T-helper 17 cell (primary cell): ENCODE measurements around the gene KIR2DL1. TPM values are rescaled to one million over a fixed set of nuclear protein-coding genes. Genes with fewer than 3 reads are reported as not detected.
"Not testable (repeated sequence)": the region's sequence is repeated elsewhere in the genome, so short reads cannot be mapped to it uniquely, and the experiment has no call there.

ENCODE experiments used
- ATAC-seq: fragments of 150-1000 bp; cut with Tn5 transposase; 2 replicates; pipeline ENCODE4 v1.10.0; 2021; ENCODE audit warnings: mild to moderate bottlenecking, moderate library complexity
- DNase-seq, 3 donors: peaks; one replicate each; pipeline versions ENCODE4 v3.0.0 to v3.0.0-alpha.2; 2020 to 2021
- H3K9me3 ChIP-seq: one replicate; pipeline ENCODE4 v1.7.0; 2013; ENCODE audit warnings: low read length, mild to moderate bottlenecking; ENCODE audit not compliant: control insufficient read depth, poor library complexity, severe bottlenecking
- H3K27ac Mint-ChIP-seq: one replicate; pipeline ENCODE4 v1.8.0; 2022; ENCODE audit warnings: mild to moderate bottlenecking, moderate library complexity, mixed read lengths
- H3K27me3 Mint-ChIP-seq: one replicate; pipeline ENCODE4 v1.8.0; 2022; ENCODE audit warnings: mixed read lengths
- H3K36me3 Mint-ChIP-seq: one replicate; pipeline ENCODE4 v1.8.0; 2022; ENCODE audit warnings: low read depth, mixed read lengths
- H3K4me1 Mint-ChIP-seq: one replicate; pipeline ENCODE4 v1.8.0; 2022; ENCODE audit warnings: mild to moderate bottlenecking, mixed read lengths
- H3K4me3 Mint-ChIP-seq: one replicate; pipeline ENCODE4 v1.8.0; 2022; ENCODE audit warnings: mild to moderate bottlenecking, moderate library complexity, mixed read lengths
- total RNA-seq, 4 donors: library from RNA in 2 of 4; stranded (reverse) in 2 of 4; gene quantifications; one replicate each; pipeline ENCODE4 v1.2.3 and lab custom pipeline; 2022 to 2026

The KIR2DL1 gene
- total RNA-seq (not detected), total RNA-seq (lab: John Stamatoyannopoulos, UW) (0 to 0.08 reads per million in 2 donors)

- H3K4me3 Mint-ChIP-seq, H3K27me3 Mint-ChIP-seq, DNase-seq, H3K4me1 Mint-ChIP-seq, H3K27ac Mint-ChIP-seq, H3K36me3 Mint-ChIP-seq, H3K9me3 ChIP-seq, ATAC-seq: not testable (repeated sequence)
Measured at GRCh38 chr19:54769646-54770045, at the start of gene KIR2DL1. TSS of gene KIR2DL1 (plus strand) at chr19:54769793. CDS start at chr19:54769851, 58 bp downstream.

GRCh38 chr19:54724142-54724541 lies 45.5 kb upstream of the KIR2DL1 start, which contains the start of gene KIR3DL3:
TSS of gene KIR3DL3 (plus strand) at chr19:54724442. CDS start at chr19:54724497, 55 bp downstream.
- no peaks in the 10 kb centered on the region for H3K4me1 Mint-ChIP-seq
- ATAC-seq (no peak), DNase-seq (no peak)
- H3K4me3 Mint-ChIP-seq: no peak within 1 kb of the TSS
- no peaks in the 10 kb centered on the region for H3K9me3 ChIP-seq
- H3K27me3 Mint-ChIP-seq: no peaks in the 10 kb centered on the region
- no peak within 1 kb of the TSS for H3K27ac Mint-ChIP-seq
- H3K36me3 Mint-ChIP-seq: no peaks in the 10 kb centered on the region

DNA sequence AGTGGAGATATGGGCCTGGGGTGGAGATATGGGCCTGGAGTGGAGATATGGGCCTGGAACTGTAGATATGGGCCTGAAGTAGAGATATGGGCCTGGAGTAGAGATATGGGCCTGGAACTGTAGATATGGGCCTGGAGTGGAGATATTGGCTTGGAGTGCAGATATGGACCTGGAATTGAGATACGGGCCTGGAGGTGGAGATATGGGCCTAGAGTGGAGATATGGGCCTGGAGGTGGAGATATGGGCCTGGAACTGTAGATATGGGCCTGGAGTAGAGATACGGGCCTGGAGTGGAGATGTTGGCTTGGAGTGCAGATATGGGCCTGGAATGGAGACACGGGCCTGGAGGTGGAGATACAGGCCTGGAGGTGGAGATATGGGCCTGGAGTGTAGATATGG lies 44.9 kb upstream of the KIR2DL1 start:
- Mint-ChIP-seq H3K36me3 (no peaks in the 10 kb centered on the region), H3K27ac (no peak overlapping the region), H3K4me1 (no peaks in the 10 kb centered on the region), H3K27me3 (no peaks in the 10 kb centered on the region), H3K4me3 (no peak overlapping the region)
- no peaks in the 10 kb centered on the region for H3K9me3 ChIP-seq
- ATAC-seq: no peak
- no peak for DNase-seq

GRCh38 chr19:54725321-54725720 lies 44.3 kb upstream of the KIR2DL1 start:
- ATAC-seq (no peak), DNase-seq (no peak)
- H3K4me3 Mint-ChIP-seq: no peak overlapping the region
- no peaks in the 10 kb centered on the region for H3K4me1 Mint-ChIP-seq
- H3K9me3 ChIP-seq: no peaks in the 10 kb centered on the region
- no peaks in the 10 kb centered on the region for H3K36me3 Mint-ChIP-seq
- H3K27me3 Mint-ChIP-seq: no peaks in the 10 kb centered on the region
- no peak overlapping the region for H3K27ac Mint-ChIP-seq

- DNase-seq: no peak
- H3K36me3 Mint-ChIP-seq: no peaks in the 10 kb centered on the region
- H3K27ac Mint-ChIP-seq: no peak overlapping the region
- H3K4me3 Mint-ChIP-seq: no peak overlapping the region
- H3K9me3 ChIP-seq: no peaks in the 10 kb centered on the region
- H3K27me3 Mint-ChIP-seq: no peaks in the 10 kb centered on the region
- no peak for ATAC-seq
- no peaks in the 10 kb centered on the region for H3K4me1 Mint-ChIP-seq
Measured at GRCh38 chr19:54727562-54727961, 42.0 kb upstream of the KIR2DL1 start.

GRCh38 chr19:54728167-54728566 lies 41.4 kb upstream of the KIR2DL1 start:
- no peak overlapping the region for H3K4me3 Mint-ChIP-seq
- no peaks in the 10 kb centered on the region for H3K27me3 Mint-ChIP-seq
- ATAC-seq: no peak
- H3K27ac Mint-ChIP-seq: no peak overlapping the region
- no peaks in the 10 kb centered on the region for H3K9me3 ChIP-seq
- DNase-seq: no peak
- H3K36me3 Mint-ChIP-seq: no peaks in the 10 kb centered on the region
- no peaks in the 10 kb centered on the region for H3K4me1 Mint-ChIP-seq

GRCh38 chr19:54729416-54730188 lies 40.0 kb upstream of the KIR2DL1 start:
- Mint-ChIP-seq H3K27ac (no peak overlapping the region), H3K36me3 (no peaks in the 10 kb centered on the region), H3K4me3 (no peak overlapping the region), H3K27me3 (no peaks in the 10 kb centered on the region), H3K4me1 (no peaks in the 10 kb centered on the region)
- ATAC-seq (no peak), DNase-seq (no peak)
- H3K9me3 ChIP-seq: no peaks in the 10 kb centered on the region

- H3K9me3 ChIP-seq: no peaks in the 10 kb centered on the region
- Mint-ChIP-seq H3K4me3 (no peak overlapping the region), H3K27me3 (peaks cover 5% of the 10 kb centered on the region)
Measured at GRCh38 chr19:54731191-54731590, 38.4 kb upstream of the KIR2DL1 start.

GRCh38 chr19:54738306-54738705 lies 31.3 kb upstream of the KIR2DL1 start, which contains the start of gene KIR2DL3:
TSS of gene KIR2DL3 (plus strand) at chr19:54738513. CDS start at chr19:54738546, 33 bp downstream.
- not testable (repeated sequence) for H3K9me3 ChIP-seq, H3K4me1 Mint-ChIP-seq, H3K27ac Mint-ChIP-seq, DNase-seq, H3K36me3 Mint-ChIP-seq, ATAC-seq, H3K4me3 Mint-ChIP-seq
- H3K27me3 Mint-ChIP-seq: peaks cover 10% of the 10 kb centered on the region

More at GRCh38 chr19:54731191-54731590, 38.4 kb upstream of the KIR2DL1 start:
- DNase-seq (no peak), ATAC-seq (no peak)
- H3K4me1 Mint-ChIP-seq: no peaks in the 10 kb centered on the region
- H3K36me3 Mint-ChIP-seq: no peaks in the 10 kb centered on the region
- no peak overlapping the region for H3K27ac Mint-ChIP-seq

GRCh38 chr19:54738715-54739114 lies 30.9 kb upstream of the KIR2DL1 start:
- no peaks in the 10 kb centered on the region for H3K9me3 ChIP-seq
- ATAC-seq: no peak
- Mint-ChIP-seq H3K4me3 (no peak overlapping the region), H3K27me3 (peaks cover 10% of the 10 kb centered on the region), H3K36me3 (peaks cover 3% of the 10 kb centered on the region), H3K27ac (no peak overlapping the region), H3K4me1 (no peaks in the 10 kb centered on the region)
- DNase-seq: no peak

DNA sequence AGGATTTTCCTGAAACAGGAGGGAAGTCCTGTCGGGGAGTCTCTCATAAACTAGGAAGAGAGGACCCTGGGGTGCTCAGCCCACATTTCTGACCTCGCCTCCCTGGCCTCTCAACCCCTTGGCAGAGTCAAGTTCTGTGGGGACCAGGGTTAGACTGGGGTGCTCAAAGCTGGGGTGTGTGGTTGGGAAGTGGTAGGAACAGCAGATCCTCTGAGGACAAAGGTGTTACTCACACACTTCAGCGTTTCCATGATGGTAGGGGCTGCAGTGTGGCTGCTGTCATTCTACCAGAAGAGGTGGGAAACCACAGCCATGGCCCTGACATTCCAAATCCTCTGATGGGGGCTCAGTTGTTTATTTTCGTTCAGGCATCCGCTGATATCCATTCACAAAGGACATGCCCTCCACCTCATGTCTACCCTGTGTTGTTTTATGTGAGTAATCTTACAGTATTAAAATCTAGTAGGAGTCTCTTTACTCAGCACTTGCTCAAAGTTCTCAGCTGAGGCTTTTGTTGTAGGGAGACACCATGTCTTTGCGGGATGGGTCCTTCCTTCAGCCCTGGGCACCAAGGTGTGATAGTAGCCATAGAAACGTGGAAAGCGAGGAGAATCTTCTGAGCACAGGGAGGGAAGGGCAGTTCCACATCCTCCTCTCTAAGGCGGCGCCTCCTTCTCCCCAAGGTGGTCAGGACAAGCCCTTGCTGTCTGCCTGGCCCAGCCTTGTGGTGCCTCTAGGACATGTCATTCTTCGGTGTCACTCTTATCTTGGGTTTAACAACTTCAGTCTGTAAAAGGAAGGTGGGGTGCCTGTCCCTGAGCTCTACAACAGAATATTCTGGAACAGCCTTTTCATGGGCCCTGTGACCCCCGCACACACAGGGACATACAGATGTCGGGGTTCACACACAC lies 29.8 kb upstream of the KIR2DL1 start:
- Mint-ChIP-seq H3K36me3 (peaks cover 3% of the 10 kb centered on the region), H3K27ac (no peak overlapping the region), H3K27me3 (peaks cover 10% of the 10 kb centered on the region), H3K4me3 (no peak overlapping the region), H3K4me1 (no peaks in the 10 kb centered on the region)
- H3K9me3 ChIP-seq: no peaks in the 10 kb centered on the region
- no peak for ATAC-seq
- no peak for DNase-seq

- H3K27ac Mint-ChIP-seq, H3K4me1 Mint-ChIP-seq, DNase-seq, ATAC-seq, H3K27me3 Mint-ChIP-seq, H3K36me3 Mint-ChIP-seq, H3K4me3 Mint-ChIP-seq, H3K9me3 ChIP-seq: not testable (repeated sequence)
Measured at GRCh38 chr19:54741950-54742349, 27.6 kb upstream of the KIR2DL1 start.

DNA sequence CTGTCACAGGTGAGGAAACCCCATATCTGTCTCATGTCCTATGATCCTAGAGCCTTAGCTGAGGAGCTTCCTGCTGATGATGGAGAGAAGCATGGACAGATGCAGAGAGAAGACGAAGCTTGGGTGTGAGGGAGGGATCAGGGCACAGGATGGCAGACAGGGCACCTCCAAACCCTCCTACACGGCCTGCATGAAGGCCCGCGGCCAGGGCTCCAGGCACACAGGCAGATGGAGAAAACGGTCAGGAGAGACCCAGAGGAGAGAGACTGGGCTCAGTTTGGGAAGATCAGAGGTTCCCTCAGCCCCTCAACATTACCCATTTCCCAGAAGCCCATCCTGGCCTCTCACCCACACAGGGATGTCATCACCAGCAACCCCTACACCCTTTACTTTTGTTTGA lies 25.5 kb upstream of the KIR2DL1 start:
- not testable (repeated sequence) for H3K4me3 Mint-ChIP-seq, H3K4me1 Mint-ChIP-seq, DNase-seq

More for the DNA sequence above, 25.5 kb upstream of the KIR2DL1 start:
- not testable (repeated sequence) for H3K9me3 ChIP-seq, ATAC-seq, H3K27ac Mint-ChIP-seq, H3K27me3 Mint-ChIP-seq, H3K36me3 Mint-ChIP-seq
